Mesenchymal stem cell (in vitro differentiated cells and primary cell): Measurements from ENCODE around the gene MTCL1.

Experiments used
- DNase-seq: peaks from one replicate; pipeline ENCODE4 v3.0.0-alpha.2; 2013
- H2AFZ ChIP-seq: one replicate; pipeline ENCODE4 v1.6.1; 2013; ENCODE audit warnings: low read depth, mild to moderate bottlenecking, control low read depth, inconsistent platforms, low read length, moderate library complexity
- H2AK5ac ChIP-seq: 2 replicates; pipeline ENCODE4 v1.6.1; 2013; ENCODE audit warnings: low read length, moderate library complexity, mild to moderate bottlenecking, inconsistent platforms; ENCODE audit not compliant: severe bottlenecking
- H2BK120ac ChIP-seq: one replicate; pipeline ENCODE4 v1.6.1; 2013; ENCODE audit warnings: low read depth, mild to moderate bottlenecking, inconsistent platforms, low read length, moderate library complexity
- H2BK12ac ChIP-seq, 2 experiments: one replicate each; pipeline ENCODE4 v1.6.1; 2013; ENCODE audit warnings: inconsistent platforms in 2 of 2, low read length in 2 of 2, mild to moderate bottlenecking in 2 of 2, moderate library complexity in 2 of 2, control low read depth in 1 of 2
- H2BK15ac ChIP-seq: one replicate; pipeline ENCODE4 v1.6.1; 2013; ENCODE audit warnings: mild to moderate bottlenecking, low read depth, inconsistent platforms; ENCODE audit not compliant: poor library complexity, severe bottlenecking
- H2BK5ac ChIP-seq: 2 replicates; pipeline ENCODE4 v1.6.1; 2013; ENCODE audit warnings: low read depth, mild to moderate bottlenecking, low read length, control low read depth, inconsistent platforms; ENCODE audit not compliant: poor library complexity, severe bottlenecking
- H3K14ac ChIP-seq, 2 experiments: one replicate each; pipeline ENCODE4 v1.6.1; 2013; ENCODE audit warnings: inconsistent platforms in 2 of 2, low read length in 2 of 2, control low read depth in 1 of 2, mild to moderate bottlenecking in 1 of 2, moderate library complexity in 1 of 2
- H3K18ac ChIP-seq, 2 experiments: one replicate each; pipeline ENCODE4 v1.6.1; 2013; ENCODE audit warnings: inconsistent platforms in 2 of 2, low read length in 2 of 2, control low read depth in 1 of 2, low read depth in 1 of 2, mild to moderate bottlenecking in 1 of 2
- H3K23ac ChIP-seq, 2 experiments: one replicate each; pipeline ENCODE4 v1.6.1; 2013; ENCODE audit warnings: inconsistent platforms in 2 of 2, low read length in 2 of 2, mild to moderate bottlenecking in 2 of 2, moderate library complexity in 2 of 2, control low read depth in 1 of 2
- H3K27ac ChIP-seq: 2 replicates; pipeline ENCODE4 v1.5.1; 2013; ENCODE audit warnings: mild to moderate bottlenecking, moderate library complexity, low read length, control low read depth, inconsistent platforms; ENCODE audit not compliant: poor library complexity, severe bottlenecking
- H3K27me3 ChIP-seq, 2 experiments: 2 replicates each; pipeline versions ENCODE4 v1.6.1 to v1.7.0; 2013; ENCODE audit warnings: low read length in 2 of 2, mild to moderate bottlenecking in 2 of 2, moderate library complexity in 2 of 2, control low read depth in 1 of 2, inconsistent platforms in 1 of 2; ENCODE audit not compliant: control insufficient read depth in 1 of 2, insufficient read depth in 1 of 2
- H3K36me3 ChIP-seq, 2 experiments: 2 replicates each; pipeline versions ENCODE4 v1.6.1 to v1.7.0; 2013; ENCODE audit warnings: low read length in 2 of 2, control low read depth in 1 of 2, inconsistent platforms in 1 of 2, low read depth in 1 of 2, mild to moderate bottlenecking in 1 of 2; ENCODE audit not compliant: insufficient read depth in 2 of 2, control insufficient read depth in 1 of 2
- H3K4ac ChIP-seq, 2 experiments: one replicate each; pipeline ENCODE4 v1.6.1; 2013; ENCODE audit warnings: inconsistent platforms in 2 of 2, low read length in 2 of 2, mild to moderate bottlenecking in 2 of 2, moderate library complexity in 2 of 2, control low read depth in 1 of 2, low read depth in 1 of 2
- H3K4me1 ChIP-seq: 2 replicates; pipeline ENCODE4 v1.6.1; 2013; ENCODE audit warnings: low read depth, low read length, control low read depth; ENCODE audit not compliant: control insufficient read depth, insufficient read depth
- H3K4me2 ChIP-seq: 2 replicates; pipeline ENCODE4 v1.6.1; 2013; ENCODE audit warnings: low read length, mild to moderate bottlenecking, inconsistent platforms; ENCODE audit not compliant: poor library complexity, severe bottlenecking
- H3K4me3 ChIP-seq, 2 experiments: 2 replicates each; pipeline versions ENCODE4 v1.5.1 to v1.7.0; 2013; ENCODE audit warnings: low read length in 2 of 2, mild to moderate bottlenecking in 2 of 2, control low read depth in 1 of 2, low read depth in 1 of 2; ENCODE audit not compliant: insufficient read depth in 1 of 2
- H3K79me1 ChIP-seq: replicated peaks from 2 replicates; pipeline ENCODE4 v1.6.1; 2013; ENCODE audit warnings: mild to moderate bottlenecking, control low read depth, low read length, inconsistent platforms; ENCODE audit not compliant: poor library complexity, severe bottlenecking
- H3K9ac ChIP-seq: 2 replicates; pipeline ENCODE4 v1.7.0; 2013; ENCODE audit warnings: mild to moderate bottlenecking, low read length, moderate library complexity
- H3K9me3 ChIP-seq: 2 replicates; pipeline ENCODE4 v1.7.0; 2013; ENCODE audit warnings: mild to moderate bottlenecking, low read length; ENCODE audit not compliant: control insufficient read depth
- H4K8ac ChIP-seq: one replicate; pipeline ENCODE4 v1.6.1; 2013; ENCODE audit warnings: inconsistent platforms, mild to moderate bottlenecking, low read length, moderate library complexity
- H4K91ac ChIP-seq: one replicate; pipeline ENCODE4 v1.6.1; 2013; ENCODE audit warnings: mild to moderate bottlenecking, low read length, inconsistent platforms
- WGBS: methylation state at CpG from one replicate; pipeline ENCODE4 v1.1.7; 2013; ENCODE audit warnings: mixed read lengths; 5-methylcytosine and 5-hydroxymethylcytosine counted together

The MTCL1 gene

DNA sequence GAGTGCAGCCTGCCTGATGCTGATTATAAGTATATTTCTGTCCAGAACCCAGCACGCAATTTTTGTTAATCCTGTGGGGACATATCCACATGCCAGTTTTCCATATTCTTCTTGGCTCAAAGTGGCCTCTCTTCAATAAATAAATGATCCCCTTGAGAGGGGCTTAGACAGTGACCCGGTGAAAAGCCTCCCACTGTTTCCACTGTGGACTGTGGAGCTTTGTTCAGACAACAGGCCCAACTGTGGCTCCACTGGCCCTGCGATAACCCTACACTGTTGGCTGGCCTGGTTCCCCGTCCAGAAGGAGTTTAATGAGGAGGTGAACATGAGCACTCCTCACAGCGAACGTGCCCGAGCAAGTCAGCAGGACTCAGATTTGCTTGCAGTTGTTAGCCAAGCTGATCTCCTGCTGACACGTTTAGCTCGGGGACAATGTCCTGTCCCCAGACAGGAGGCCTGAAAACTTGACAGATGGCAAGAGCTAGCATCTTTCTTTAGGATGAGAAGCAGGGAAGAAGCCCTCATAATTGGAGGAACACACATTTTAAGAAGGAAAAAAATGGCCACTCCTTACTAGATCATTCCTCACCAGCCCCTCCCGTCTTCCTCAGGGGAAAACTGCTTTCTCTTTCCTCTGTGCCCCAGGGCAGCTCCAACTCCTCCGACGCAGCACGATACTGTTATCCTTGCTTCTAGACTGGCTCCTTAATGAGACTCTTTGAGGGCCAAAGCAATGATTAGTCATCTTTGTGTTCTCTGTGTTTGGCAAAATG is 20.0 kb upstream of the MTCL1 start:
- Histone ChIP-seq H2AK5ac (no peak overlapping the region), H2BK5ac (no peak overlapping the region), H3K27ac (peak overlapping the region; percentile 35), H3K4ac (peak overlapping the region in 1 of 2 experiments; percentile 20), H3K27me3 (no peaks in the 10 kb centered on the region), H2AFZ (no peak overlapping the region), H4K8ac (peak overlapping the region; percentile 16), H3K4me2 (no peak overlapping the region), H2BK120ac (no peak overlapping the region), H3K18ac (peak overlapping the region in 1 of 2 experiments; percentile 31), H3K4me3 (no peak overlapping the region), H2BK12ac (peak overlapping the region in 1 of 2 experiments; percentile 77), H3K36me3 (no peaks in the 10 kb centered on the region), H2BK15ac (no peak overlapping the region), H3K79me1 (no peaks in the 10 kb centered on the region), H4K91ac (no peak overlapping the region), H3K4me1 (peaks cover 4% of the 10 kb centered on the region), H3K9me3 (no peaks in the 10 kb centered on the region), H3K9ac (peak overlapping the region; percentile 34), H3K23ac (no peak overlapping the region), H3K14ac (peak overlapping the region in 1 of 2 experiments; percentile 79)
- DNase-seq = no peak
- whole genome bisulfite sequencing = 95% methylated on average over 13 of the region's 13 CpGs

DNA sequence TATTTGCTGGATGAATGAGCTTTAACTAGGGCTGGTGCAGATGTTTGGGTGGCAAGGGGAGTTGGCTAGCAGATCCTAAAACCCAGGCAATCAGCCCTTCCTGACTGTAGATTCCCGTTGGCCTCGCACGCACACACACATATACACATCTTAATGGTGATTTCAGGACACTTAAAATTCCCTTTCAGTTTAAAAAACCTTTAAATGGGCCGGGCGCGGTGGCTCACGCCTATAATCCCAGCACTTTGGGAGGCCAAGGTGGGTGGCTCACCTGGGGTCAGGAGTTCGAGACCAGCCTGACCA is 19.5 kb upstream of the MTCL1 start:
- H3K4me3 ChIP-seq = no peak overlapping the region
- H3K9ac ChIP-seq = no peak overlapping the region
- peak overlapping the region; percentile 35 for H3K27ac ChIP-seq
- no peaks in the 10 kb centered on the region for H3K27me3 ChIP-seq
- over 99% methylated on average over 8 of the region's 8 CpGs for WGBS
- H2AFZ ChIP-seq = no peak overlapping the region
- H4K91ac ChIP-seq = no peak overlapping the region
- H3K9me3 ChIP-seq = no peaks in the 10 kb centered on the region
- no peak overlapping the region for H3K14ac ChIP-seq
- no peaks in the 10 kb centered on the region for H3K36me3 ChIP-seq
- H2BK120ac ChIP-seq = no peak overlapping the region
- no peak overlapping the region for H3K4me2 ChIP-seq
- no peak overlapping the region for H2AK5ac ChIP-seq
- no peak overlapping the region for H3K4ac ChIP-seq
- H4K8ac ChIP-seq = no peak overlapping the region
- no peak for DNase-seq
- peak overlapping the region in 1 of 2 experiments; percentile 31 for H3K18ac ChIP-seq
- no peaks in the 10 kb centered on the region for H3K79me1 ChIP-seq
- no peak overlapping the region for H3K23ac ChIP-seq
- H2BK15ac ChIP-seq = no peak overlapping the region
- H2BK5ac ChIP-seq = no peak overlapping the region
- H2BK12ac ChIP-seq = no peak overlapping the region
- peaks cover 4% of the 10 kb centered on the region for H3K4me1 ChIP-seq

GRCh38 chr18:8686611-8687010 is 18.7 kb upstream of the MTCL1 start:
- Histone ChIP-seq H2BK12ac (no peak overlapping the region), H3K9ac (no peak overlapping the region), H2BK120ac (no peak overlapping the region), H3K27ac (no peak overlapping the region), H3K9me3 (no peaks in the 10 kb centered on the region), H3K36me3 (no peaks in the 10 kb centered on the region), H4K8ac (no peak overlapping the region), H2BK15ac (no peak overlapping the region), H3K4me2 (no peak overlapping the region), H2AFZ (no peak overlapping the region), H2AK5ac (no peak overlapping the region), H3K27me3 (no peaks in the 10 kb centered on the region), H3K79me1 (no peaks in the 10 kb centered on the region), H3K18ac (no peak overlapping the region), H2BK5ac (no peak overlapping the region), H3K4ac (no peak overlapping the region), H3K4me3 (no peak overlapping the region), H3K14ac (no peak overlapping the region), H4K91ac (no peak overlapping the region), H3K4me1 (peaks cover 4% of the 10 kb centered on the region), H3K23ac (no peak overlapping the region)
- 72% methylated on average over 4 of the region's 6 CpGs for WGBS
- DNase-seq = no peak

- Histone ChIP-seq H2BK120ac (no peak overlapping the region), H4K8ac (no peak overlapping the region), H3K9ac (no peak overlapping the region), H3K27ac (no peak overlapping the region), H3K36me3 (no peaks in the 10 kb centered on the region), H2BK5ac (no peak overlapping the region), H3K4me2 (no peak overlapping the region), H3K27me3 (no peaks in the 10 kb centered on the region), H3K4me1 (peaks cover 3% of the 10 kb centered on the region), H2AK5ac (no peak overlapping the region), H3K14ac (peak overlapping the region in 1 of 2 experiments; percentile 31), H4K91ac (no peak overlapping the region), H3K23ac (no peak overlapping the region), H3K4ac (no peak overlapping the region), H2BK15ac (no peak overlapping the region), H2BK12ac (no peak overlapping the region), H3K79me1 (no peaks in the 10 kb centered on the region), H3K4me3 (no peak overlapping the region), H2AFZ (no peak overlapping the region), H3K9me3 (no peaks in the 10 kb centered on the region), H3K18ac (peak overlapping the region in 1 of 2 experiments; percentile 76)
- over 99% methylated on average over 4 of the region's 8 CpGs for WGBS
- no peak for DNase-seq
Observed at GRCh38 chr18:8688216-8688800, 17.0 kb upstream of the MTCL1 start.
